Panc1 (cell line): ENCODE results near the gene RTCA.

Source experiments
- POLR2AphosphoS5 ChIP-seq: IDR thresholded peaks from 2 replicates; pipeline ENCODE4 v1.6.1; 2012; ENCODE audit warnings: mild to moderate bottlenecking, low read depth, low read length, moderate library complexity
- SIN3A ChIP-seq: IDR thresholded peaks from 2 replicates; pipeline ENCODE4 v1.6.1; 2012; ENCODE audit warnings: low read depth, mild to moderate bottlenecking, low read length, moderate library complexity, borderline replicate concordance; ENCODE audit not compliant: insufficient read depth
- TCF7L2 ChIP-seq: IDR thresholded peaks from 2 replicates; pipeline ENCODE4 v1.6.1; 2011; ENCODE audit warnings: mild to moderate bottlenecking, low read depth, low read length, inconsistent platforms
- TF ChIP-seq, protein P1 (sequence below), 2 experiments: IDR thresholded peaks; 2 replicates each; pipeline ENCODE4 v1.6.1; 2011 to 2012; ENCODE audit warnings: low read depth in 2 of 2, control low read depth in 1 of 2, low read length in 1 of 2, mild to moderate bottlenecking in 1 of 2, moderate library complexity in 1 of 2; ENCODE audit not compliant: insufficient read depth in 1 of 2
- TF ChIP-seq, protein P2 (sequence below): fragments of 450-650 bp; IDR thresholded peaks from 2 replicates; pipeline ENCODE4 v1.5.1; 2017; ENCODE audit warnings: mild to moderate bottlenecking

DNA sequence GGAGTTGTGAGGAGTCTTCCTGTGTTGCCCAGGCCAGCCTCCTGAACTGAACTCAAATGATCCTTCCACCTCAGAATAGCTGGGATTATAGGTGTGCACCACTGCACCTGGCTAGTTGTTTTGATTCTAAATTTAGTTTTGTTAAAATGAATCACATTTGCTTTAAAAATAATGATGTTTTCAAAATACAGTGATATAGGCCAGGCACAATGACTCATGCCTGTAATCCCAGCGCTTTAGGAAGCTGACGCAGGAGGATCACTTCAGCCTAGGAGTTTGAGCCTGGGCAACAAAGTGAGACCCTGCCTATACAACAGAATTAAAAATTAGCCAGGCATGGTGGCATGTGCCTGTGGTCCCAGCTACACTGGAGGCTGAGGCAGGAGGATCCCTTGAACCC is 24.3 kb downstream of the RTCA start:
- TF ChIP-seq, protein P1, sequence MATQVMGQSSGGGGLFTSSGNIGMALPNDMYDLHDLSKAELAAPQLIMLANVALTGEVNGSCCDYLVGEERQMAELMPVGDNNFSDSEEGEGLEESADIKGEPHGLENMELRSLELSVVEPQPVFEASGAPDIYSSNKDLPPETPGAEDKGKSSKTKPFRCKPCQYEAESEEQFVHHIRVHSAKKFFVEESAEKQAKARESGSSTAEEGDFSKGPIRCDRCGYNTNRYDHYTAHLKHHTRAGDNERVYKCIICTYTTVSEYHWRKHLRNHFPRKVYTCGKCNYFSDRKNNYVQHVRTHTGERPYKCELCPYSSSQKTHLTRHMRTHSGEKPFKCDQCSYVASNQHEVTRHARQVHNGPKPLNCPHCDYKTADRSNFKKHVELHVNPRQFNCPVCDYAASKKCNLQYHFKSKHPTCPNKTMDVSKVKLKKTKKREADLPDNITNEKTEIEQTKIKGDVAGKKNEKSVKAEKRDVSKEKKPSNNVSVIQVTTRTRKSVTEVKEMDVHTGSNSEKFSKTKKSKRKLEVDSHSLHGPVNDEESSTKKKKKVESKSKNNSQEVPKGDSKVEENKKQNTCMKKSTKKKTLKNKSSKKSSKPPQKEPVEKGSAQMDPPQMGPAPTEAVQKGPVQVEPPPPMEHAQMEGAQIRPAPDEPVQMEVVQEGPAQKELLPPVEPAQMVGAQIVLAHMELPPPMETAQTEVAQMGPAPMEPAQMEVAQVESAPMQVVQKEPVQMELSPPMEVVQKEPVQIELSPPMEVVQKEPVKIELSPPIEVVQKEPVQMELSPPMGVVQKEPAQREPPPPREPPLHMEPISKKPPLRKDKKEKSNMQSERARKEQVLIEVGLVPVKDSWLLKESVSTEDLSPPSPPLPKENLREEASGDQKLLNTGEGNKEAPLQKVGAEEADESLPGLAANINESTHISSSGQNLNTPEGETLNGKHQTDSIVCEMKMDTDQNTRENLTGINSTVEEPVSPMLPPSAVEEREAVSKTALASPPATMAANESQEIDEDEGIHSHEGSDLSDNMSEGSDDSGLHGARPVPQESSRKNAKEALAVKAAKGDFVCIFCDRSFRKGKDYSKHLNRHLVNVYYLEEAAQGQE (IDR thresholded peaks at IDR 0.05; ENCODE audit: insufficient read depth in 1 of 2, low read depth in 2 of 2, low read length in 1 of 2), result no peak
- TF ChIP-seq, protein P2, sequence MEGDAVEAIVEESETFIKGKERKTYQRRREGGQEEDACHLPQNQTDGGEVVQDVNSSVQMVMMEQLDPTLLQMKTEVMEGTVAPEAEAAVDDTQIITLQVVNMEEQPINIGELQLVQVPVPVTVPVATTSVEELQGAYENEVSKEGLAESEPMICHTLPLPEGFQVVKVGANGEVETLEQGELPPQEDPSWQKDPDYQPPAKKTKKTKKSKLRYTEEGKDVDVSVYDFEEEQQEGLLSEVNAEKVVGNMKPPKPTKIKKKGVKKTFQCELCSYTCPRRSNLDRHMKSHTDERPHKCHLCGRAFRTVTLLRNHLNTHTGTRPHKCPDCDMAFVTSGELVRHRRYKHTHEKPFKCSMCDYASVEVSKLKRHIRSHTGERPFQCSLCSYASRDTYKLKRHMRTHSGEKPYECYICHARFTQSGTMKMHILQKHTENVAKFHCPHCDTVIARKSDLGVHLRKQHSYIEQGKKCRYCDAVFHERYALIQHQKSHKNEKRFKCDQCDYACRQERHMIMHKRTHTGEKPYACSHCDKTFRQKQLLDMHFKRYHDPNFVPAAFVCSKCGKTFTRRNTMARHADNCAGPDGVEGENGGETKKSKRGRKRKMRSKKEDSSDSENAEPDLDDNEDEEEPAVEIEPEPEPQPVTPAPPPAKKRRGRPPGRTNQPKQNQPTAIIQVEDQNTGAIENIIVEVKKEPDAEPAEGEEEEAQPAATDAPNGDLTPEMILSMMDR, result no peak
- TF ChIP-seq POLR2AphosphoS5 (no peak), SIN3A (no peak), TCF7L2 (no peak)
